Amniotic epithelial cell (primary cell): ENCODE results near the gene ARHGAP40.

ENCODE experiments used
- DNase-seq: peaks from one replicate; pipeline ENCODE4 v3.0.0-alpha.2; 2010; ENCODE audit warnings: low read depth

Gene ARHGAP40

DNA sequence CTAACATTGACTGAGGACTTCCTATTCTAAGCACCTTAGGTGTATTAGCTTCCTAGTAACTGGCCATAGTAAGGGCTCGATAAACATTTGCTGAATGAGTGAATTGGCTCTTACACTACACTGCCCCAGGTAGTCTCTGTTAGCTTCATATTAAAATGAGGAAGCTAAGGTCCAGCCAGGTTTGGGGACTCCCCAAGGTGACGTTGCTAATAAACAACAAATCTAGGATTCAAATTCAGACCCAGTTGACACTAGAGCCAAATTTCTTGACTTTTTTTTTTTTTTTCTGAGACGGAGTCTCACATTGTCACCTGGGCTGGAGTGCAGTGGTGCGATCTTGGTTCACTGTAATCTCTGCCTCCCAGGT, 16.2 kb downstream of the ARHGAP40 start:
- DNase-seq: no peak

GRCh38 chr20:38620441-38620840, 18.8 kb downstream of the ARHGAP40 start:
- DNase-seq: no peak

- no peak for DNase-seq
Measured at GRCh38 chr20:38623061-38623460, 21.5 kb downstream of the ARHGAP40 start.

DNA sequence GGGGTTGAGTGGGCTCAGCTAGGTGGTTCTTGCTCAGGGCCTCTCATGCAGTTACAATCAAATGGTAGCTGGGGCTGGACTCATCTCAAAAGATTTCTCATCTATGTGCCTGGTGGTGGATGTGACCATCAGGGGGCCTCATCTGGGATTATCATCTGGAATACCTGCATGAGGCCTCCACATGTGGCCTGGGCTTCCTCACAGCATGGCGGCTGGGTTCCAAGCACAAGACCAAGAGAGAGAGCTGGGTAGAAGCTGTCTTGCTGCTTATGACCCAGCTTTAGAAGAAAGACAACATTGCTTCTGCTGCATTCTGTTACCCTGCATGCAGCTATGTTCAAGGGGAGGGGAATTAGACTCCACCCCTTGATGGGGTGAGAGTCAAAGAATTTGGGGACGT, 22.5 kb downstream of the ARHGAP40 start:
- DNase-seq: no peak

DNA sequence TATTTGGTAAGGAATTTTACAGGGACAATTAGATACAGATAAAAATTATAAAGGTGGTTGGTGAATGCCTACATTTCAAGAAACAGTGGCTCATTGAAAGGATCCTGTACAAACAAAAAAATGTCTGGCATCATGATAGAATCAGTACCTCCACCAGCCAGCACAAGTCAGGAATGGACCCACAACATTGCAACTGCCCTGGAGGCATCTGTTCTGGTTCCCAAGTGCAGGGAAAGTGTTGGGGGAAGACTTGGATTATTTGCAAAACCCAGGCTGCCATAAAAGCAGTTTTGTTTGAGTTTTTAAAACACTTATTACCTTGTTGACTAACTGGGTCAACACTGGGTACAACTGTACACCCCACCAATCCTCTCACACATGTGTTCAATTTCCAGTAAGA, 24.3 kb downstream of the ARHGAP40 start:
- DNase-seq: no peak

- no peak for DNase-seq
Measured at GRCh38 chr20:38626921-38627659, 25.5 kb downstream of the ARHGAP40 start.

GRCh38 chr20:38628580-38629470, 27.2 kb downstream of the ARHGAP40 start:
- DNase-seq: no peak

- DNase-seq: no peak
Measured at GRCh38 chr20:38629979-38630378, 28.4 kb downstream of the ARHGAP40 start.

DNA sequence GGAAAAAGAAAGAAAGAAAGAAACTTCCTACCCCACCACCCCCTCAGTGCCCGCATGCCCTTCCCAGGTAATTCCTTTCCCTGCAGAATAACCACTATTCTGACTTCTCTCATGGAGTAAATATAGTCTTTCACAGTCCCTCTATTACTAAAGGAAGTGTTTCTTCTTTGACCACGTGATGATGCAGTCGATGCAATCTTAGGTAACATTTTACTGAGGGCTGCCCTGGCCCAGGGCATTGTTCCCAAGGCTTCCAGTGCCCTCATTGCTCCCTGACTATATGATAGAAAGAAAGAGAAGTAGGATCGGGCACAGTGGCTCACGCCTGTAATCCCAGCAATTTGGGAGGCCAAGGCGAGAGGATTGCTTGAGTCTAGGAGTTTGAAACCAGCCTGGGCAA, 29.1 kb downstream of the ARHGAP40 start:
- DNase-seq: no peak

GRCh38 chr20:38631155-38632022, 29.8 kb downstream of the ARHGAP40 start:
- peak; percentile 83 for DNase-seq

DNA sequence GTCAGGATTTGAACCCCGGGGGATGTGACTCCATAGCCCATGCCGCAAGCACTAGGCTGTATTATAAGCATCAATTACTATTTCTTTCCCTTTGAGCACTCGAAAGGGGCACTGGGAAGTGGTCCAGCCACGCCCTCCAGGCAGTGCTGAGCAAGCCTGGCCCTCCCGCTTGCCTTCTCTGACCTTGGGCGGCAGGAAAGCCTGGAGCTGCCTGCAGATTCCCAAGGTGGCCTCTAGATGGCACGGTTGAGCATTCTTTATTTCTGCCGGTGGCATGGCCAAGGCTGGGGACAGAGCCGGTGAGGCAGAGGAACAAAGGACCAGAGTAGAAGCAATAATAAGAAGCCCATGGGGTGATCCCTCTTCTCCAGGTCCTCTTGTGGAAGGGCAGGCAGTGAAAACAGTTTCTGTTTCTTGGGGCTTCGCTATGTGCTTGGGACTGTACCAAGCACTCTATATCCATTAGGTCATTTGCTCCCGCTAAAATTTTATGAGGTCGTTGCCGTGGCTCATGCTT, 32.0 kb downstream of the ARHGAP40 start:
- DNase-seq: peak; percentile 25

- peak; percentile 39 for DNase-seq
Measured at GRCh38 chr20:38635721-38636288, 34.2 kb downstream of the ARHGAP40 start.

DNA sequence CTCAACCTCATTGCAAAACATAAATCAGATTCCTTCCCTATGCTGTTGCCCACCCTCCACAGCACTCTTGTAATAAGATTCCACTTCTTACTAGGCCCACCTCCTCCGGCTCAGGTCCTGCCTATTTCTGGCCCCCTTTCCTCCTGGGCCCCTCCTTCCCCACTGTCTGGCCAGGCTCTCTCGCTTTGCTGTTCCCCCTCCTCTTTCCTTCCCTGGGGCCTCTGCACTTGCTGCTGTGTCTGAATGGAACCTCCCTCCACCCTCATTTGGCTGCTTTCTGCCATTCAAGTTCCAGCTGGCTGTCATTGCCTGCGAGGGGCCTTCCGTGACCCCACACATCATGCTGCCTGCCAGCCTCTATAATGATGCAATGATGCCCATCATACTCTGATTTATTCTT, 38.9 kb downstream of the ARHGAP40 start:
- DNase-seq: no peak

- DNase-seq: no peak
Measured at GRCh38 chr20:38642498-38642897, 40.9 kb downstream of the ARHGAP40 start.

DNA sequence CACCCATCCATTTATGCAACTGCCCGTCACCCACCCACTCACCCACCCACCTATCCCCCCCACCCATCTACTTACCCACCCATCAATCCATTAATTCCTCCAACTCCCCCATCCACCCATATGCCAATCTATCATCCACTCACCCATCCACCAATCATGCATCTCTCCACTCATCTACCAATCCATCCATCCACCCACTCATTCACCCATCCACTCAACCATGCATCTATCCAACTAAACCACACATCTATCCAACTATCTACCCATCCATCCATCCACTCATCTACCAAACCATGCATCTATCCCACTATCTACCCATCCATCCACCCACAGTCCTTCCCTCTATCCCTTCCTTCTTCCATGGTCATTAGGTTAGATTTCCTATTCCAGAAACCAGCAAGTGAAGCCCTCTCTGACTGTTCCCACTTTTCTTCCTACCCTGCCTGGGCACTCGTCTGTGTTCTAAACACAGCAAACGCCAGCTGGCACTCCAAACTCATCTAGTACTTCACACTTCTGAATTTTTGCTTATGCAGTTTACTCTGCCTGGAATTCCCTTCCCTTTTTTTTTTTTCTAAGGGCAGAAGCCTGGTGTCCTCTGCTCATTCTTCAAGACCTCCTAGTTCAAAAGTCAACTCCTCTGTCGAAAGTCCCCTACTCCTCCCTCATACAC, 43.1 kb downstream of the ARHGAP40 start:
- DNase-seq: no peak

DNA sequence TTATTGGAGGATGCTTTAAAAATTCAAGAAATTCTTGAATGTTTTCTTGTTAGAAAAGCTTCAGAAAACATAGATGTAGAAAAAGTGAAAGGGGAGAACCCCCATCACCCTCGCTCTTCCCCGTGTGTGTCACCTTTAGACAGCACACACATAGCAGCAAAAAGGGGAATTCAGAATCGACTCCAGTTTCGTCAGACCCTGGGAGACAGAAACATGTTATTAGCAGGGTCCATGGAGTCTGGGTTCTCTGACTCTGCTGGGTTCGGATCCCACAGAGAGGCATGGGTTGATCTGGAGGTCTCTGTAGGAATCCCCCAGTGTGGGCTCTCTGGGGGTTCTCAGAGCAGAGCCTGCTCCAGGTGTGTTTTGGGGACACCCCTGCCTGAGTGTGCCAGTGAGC, 43.7 kb downstream of the ARHGAP40 start:
- DNase-seq: no peak

GRCh38 chr20:38645980-38646858, 44.6 kb downstream of the ARHGAP40 start:
- peak; percentile 41 for DNase-seq

DNA sequence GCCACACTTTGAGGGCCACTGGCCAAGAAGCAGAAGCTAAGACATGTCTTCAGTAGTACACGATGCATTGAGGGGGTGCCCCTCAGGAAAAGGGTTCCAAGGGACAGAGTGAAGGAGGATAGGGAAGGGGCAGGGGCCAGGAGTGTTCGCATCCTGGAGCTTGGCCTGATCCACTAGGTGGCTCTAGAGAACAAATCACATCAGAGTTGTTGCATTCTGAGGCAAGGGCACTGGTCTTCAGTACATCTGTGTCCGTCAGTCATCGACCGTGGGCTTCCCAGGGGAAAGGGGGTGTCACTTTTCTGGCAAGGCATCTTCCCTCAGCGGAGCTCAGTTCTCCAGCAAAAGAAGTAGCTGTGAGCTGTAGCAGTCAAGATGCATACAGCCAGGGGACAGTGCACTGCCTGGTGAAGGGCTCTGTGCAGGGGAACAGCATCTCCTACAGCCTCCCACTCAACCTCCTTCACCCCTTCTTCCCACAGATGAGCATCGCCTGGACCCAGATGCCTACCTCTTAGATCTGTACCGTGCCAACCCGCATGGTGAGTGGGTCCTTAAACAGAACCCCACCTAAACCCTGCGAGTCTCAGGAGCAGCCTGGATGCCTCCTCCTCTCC, 47.8 kb downstream of the ARHGAP40 start:
- DNase-seq: peak; percentile 20

DNA sequence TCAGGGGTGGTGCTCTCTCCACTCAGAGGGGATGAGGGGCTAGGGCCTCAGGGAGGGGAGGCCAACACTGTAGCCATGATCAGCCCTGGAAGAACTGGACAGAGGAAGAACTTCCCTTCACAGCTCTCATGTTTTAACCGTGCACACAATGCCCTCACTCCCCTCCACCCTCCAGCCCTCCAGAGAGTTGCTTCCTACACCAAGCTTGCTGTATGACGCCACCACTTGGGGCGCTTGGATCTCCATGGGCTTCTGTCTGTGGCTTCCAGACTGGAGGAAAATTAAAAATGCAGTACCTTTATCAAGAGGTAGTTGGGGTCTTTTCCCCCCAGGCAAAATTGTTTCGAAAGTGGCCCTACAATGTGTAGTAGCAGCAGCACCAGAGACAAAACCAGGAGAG, 48.4 kb downstream of the ARHGAP40 start:
- DNase-seq: no peak

DNA sequence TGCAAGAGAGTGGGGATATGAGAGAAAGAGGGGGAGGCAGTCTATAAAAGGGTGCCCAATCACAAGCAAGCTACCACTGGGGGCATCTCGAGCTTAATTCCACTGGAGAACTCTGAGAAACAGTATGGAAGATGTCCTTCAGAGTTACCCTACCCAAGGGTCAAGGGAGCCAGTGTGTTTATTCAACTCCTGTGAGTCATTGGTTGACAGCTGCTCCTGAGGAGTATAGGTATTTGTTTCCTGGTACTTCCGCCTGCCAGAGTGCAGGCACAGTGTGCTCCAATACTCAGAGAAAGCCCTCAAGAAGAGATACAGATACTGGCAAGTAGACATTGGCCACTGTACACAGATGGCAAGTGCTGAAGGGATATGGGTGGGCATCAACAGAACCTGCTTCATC, 49.5 kb downstream of the ARHGAP40 start:
- DNase-seq: no peak
